GM19239 (cell line): ENCODE data around the gene AKAP14.
"Not testable (repeated sequence)": the region's sequence is repeated elsewhere in the genome, so short reads cannot be mapped to it uniquely, and the experiment has no call there.

Experiments
- DNase-seq: peaks from one replicate; pipeline ENCODE4 v3.0.0; 2011; ENCODE audit warnings: low spot score; ENCODE audit not compliant: insufficient read length
- FAIRE-seq: peaks from 2 replicates; lab custom pipeline; 2011; peaks lifted over from hg19 to GRCh38; lab: Jason Lieb, UNC

Gene AKAP14

DNA sequence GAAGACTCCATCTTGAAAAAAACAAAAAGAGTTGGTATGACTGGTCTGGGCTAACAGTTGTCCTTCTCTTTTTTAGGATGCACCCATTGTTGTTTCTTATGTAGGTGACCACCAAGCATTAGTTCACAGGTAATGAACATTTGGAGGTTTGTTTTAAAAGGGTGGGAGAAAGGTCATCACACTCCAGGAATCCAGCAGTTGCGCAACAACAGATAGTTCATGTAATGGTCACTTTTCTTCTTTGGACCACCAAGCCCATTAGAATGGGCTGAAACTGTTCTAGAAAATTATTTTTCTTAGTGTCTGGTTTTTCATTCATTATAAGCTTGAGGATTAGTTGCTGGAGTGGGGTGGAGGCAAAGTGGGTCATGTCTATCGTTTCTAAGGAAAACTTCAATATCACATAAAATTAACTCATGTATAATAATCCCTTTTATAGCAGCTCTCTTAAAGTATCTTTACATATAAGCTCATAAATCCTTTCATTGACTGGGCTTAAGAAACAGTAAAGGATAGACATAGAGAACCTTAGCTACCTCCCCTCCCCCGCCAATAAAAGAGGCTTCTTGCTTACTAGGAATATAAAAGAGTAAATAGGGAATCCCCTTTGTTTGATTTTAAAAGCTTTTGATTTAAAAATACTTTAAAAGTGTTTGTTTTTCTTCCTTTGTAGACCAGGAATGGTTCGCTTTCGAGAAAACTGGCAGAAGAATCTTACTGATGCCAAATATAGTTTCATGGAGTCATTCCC, 24.3 kb downstream of the AKAP14 start:
- DNase-seq (no peak), FAIRE-seq (peak; percentile 47)

- not testable (repeated sequence) for DNase-seq, FAIRE-seq
Measured at GRCh38 chrX:119922391-119922790, 26.7 kb downstream of the AKAP14 start.

DNA sequence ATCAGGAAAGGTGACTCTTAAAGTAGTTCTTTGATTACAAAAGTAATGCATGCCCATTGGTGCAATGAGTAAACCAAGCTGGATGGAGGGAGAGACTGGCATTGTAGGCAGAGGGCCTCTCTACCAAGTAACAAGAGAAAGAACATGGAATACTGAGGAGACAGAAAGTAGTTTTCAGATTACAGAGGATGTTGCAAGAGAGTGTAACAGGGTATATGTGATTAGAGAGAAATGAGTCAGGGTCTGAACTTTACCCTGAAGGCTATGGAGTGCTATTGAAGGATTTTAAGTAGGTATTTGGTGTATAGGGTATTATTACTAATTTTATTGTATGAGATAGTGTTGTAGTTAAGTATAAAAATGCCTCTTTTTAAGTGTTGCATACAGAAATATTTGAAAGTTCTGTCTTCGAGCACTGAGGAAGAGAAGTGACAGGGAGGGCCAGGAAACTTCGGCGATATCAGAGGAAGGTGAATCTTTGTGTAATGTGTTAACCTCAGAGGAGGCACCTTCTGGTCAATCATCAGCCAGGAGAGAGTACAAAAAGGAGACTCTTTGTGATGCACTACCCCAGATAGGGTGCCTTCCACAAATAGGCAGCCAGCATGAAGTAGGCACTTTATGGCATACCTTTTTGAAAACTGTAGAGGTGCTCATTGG, 39.7 kb downstream of the AKAP14 start:
- DNase-seq = no peak
- FAIRE-seq = no peak

GRCh38 chrX:119941336-119941735, 45.6 kb downstream of the AKAP14 start:
- no peak for DNase-seq
- FAIRE-seq = no peak

DNA sequence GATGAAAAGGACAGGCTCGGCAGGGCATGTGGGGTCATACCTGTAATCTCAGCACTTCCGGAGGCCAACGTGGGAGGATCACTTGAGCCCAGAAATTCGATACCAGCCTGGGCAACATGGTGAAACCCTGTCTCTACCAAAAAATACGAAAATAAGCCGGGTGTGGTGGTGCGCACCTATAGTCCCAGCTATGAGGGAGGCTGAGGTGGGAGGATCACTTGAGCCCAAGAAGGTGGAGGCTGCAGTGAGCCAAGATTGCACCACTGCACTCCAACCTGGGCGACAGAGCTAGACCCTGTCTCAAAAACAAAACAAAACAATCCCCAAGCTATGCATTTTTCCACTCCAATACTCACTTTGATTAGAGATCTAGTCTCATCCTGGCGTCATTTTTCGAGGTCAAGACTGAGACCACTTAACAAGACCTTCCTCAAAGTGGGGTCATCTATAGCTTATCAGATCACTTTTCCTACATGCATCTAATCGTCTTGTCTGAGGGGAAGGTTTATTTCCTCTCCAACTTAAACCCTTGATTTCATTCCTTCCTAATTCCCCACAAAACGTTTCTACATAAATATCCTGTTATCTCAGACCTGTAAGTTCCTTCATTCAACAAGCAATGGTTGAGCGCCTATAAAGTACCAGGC, 46.6 kb downstream of the AKAP14 start:
- FAIRE-seq (peak; percentile 72), DNase-seq (no peak)

GRCh38 chrX:119942831-119943184, 47.1 kb downstream of the AKAP14 start:
- DNase-seq (no peak), FAIRE-seq (no peak)

- FAIRE-seq (peak; percentile 97), DNase-seq (peak; percentile 44)
Measured at GRCh38 chrX:119943185-119943988, 47.7 kb downstream of the AKAP14 start, which contains the start of gene NKAP. Gene NKAP, minus strand, starts transcription at chrX:119943751. Its CDS starts 146 bp downstream, at chrX:119943605.

DNA sequence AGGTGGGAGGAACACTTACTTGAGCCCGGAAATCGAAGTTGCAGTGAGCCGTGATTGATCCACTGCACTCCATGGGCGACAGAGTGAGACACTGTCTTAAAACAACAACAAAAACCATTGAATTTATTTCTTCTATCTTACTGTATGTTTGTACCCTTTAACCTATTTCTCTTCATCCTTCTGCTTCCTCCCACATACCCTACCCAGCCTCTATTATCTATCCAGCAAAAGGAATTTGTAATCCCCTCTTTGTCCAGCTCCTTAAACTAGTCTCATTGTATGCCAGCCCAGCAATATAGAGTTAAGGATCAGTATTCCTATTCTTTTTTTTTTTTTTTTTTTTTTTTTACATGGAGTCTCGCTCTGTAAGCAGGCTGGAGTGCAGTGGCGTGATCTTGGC, 49.8 kb downstream of the AKAP14 start:
- DNase-seq (no peak), FAIRE-seq (no peak)

DNA sequence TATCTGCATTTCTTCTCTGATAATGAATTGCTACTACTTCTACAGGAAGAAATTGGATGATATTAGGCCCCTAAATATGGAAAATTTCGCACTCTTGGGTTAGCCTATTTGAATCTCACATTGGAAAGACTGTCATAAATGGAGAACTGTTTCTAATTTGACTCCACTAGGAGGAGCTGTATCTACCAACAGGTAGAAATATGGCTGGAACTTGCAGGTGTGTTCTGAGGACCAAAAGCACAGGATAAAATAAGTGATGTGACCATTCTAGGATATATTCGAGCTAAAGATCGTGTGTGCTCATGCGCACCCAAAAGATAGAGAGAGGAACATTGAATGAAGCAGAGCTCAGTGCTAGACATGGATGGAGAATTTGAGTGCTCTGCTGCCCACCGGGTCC, 52.7 kb downstream of the AKAP14 start:
- DNase-seq = no peak
- FAIRE-seq = peak; percentile 68

GRCh38 chrX:119954374-119954773, 58.7 kb downstream of the AKAP14 start:
- DNase-seq (no peak), FAIRE-seq (no peak)

DNA sequence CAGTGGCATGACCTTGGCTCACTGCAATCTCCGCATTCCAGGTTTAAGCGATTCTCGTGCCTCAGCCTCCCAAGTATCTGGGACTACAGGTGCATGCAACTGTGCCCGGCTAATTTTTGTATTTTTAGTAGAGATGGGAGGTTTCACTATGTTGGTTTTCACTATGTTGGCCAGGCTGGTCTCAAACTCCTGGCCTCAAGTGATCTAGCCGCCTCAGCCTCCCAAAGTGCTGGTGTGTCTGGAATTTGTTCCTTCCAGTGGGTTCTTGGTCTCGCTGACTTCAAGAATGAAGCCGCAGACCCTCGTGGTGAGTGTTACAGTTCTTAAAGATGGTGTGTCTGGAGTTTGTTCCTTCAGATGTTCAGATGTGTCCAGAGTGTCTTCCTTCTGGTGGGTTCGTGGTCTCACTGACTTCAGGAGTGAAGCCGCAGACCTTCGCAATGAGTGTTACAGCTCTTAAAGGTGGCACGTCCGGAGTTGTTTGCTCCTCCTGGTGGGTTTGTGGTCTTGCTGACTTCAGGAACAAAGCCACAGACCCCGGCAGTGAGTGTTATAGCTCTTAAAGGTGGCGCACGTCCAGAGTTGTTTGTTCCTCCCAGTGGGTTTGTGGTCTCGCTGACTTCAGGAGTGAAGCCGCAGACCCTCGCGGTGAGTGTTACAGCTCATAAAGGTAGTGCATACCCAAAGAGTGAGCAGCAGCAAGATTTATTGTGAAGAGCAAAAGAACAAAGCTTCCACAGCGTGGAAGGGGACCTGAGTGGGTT, 60.3 kb downstream of the AKAP14 start:
- not testable (repeated sequence) for DNase-seq, FAIRE-seq

GRCh38 chrX:119960625-119961024, 64.9 kb downstream of the AKAP14 start:
- DNase-seq (no peak), FAIRE-seq (no peak)

DNA sequence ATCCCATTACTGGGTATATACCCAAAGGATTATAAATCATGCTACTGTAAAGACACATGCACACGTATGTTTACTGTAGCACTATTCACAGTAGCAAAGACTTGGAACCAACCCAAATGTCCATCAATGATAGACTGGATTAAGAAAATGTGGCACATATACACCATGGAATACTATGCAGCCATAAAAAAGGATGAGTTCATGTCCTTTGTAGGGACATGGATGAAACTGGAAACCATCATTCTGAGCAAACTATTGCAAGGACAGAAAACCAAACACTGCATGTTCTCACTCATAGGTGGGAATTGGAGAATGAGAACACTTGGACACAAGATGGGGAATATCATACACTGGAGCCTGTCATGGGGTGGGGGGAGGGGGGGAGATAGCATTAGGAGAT, 71.1 kb downstream of the AKAP14 start:
- DNase-seq, FAIRE-seq: not testable (repeated sequence)
